RCC 7860 (cell line): ENCODE data around the gene COMMD1.

Source experiments
- DNase-seq: peaks from one replicate; pipeline ENCODE4 v3.0.0-alpha.2; 2015; ENCODE audit warnings: low spot score
- FAIRE-seq: peaks from 2 replicates; lab custom pipeline; 2012; peaks lifted over from hg19 to GRCh38; lab: Jason Lieb, UNC

Gene COMMD1

DNA sequence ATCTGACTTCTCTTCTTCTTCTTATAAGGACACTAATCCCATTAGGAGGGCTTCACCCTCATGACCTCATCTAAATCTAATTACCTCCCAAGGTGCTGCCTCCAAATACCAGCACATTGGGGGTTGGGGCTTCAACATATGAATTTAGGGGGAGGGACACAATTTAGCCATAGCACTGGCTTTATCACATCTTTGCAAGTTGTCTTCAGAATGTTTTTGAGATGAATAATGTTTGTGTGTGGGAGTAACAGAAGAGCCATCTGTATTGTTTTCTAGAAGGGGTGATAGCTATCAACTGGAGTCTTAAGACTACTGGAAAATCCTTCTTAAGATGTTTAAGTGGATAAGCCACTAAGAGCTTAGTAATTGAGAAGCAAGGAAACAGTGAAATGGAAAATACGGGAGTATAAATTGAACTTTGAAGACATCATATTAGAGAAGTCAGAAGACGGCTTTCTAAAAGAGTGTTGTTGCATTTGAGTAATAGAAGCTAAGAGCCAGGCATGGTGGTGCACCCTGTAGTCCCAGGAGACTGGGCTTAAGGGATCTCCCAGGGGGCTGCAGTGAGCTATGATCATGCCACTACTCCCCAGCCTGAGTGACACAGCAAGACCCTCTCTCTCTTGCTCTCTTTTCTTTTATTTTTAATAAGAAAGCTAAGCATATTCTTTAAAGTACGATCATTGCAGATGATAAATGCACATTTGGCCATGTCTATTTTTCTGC is 257.8 kb downstream of the COMMD1 start:
- DNase-seq: no peak
- no peak for FAIRE-seq

DNA sequence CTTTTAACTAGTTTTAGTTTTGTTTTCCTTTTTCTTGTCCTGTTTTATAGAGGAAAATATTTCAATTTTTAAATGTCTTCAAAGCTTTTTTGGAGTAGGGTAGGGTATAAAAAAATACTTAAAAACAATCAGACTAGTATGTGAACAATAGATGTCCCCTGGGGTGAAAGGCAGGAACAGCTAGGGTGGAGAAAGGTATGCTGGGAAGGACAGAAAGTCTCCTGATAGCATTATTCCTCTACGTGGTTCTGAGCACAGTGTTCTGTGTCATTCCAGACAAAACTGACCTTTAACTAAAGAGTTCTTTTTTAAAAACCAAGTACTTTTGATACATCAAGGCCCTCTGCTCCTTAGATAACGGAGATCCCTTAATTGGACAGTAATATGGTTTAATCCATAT is 258.4 kb downstream of the COMMD1 start:
- DNase-seq (no peak), FAIRE-seq (no peak)

DNA sequence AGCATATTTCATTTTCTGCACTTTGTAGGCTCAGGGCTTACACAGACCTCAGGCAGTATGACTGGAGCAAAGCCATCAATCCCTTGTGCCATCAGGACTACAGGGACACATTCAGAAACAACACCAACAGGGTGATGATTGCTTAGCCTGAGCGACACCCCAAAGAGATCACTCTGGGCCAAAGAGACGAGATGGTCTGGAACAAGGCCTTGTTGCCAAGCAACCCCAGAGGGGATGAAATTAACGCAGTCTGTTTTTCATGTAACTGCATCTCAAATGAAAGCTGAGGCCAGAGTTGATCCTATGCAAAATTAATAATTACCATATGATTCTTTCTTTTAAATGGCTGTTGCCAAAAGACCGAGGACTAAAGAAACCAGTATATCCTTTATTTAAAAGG is 270.3 kb downstream of the COMMD1 start:
- FAIRE-seq (no peak), DNase-seq (no peak)

- DNase-seq: no peak
- FAIRE-seq: no peak
These were observed 271.3 kb downstream of the COMMD1 start for GRCh38 chr2:62176801-62177200.

DNA sequence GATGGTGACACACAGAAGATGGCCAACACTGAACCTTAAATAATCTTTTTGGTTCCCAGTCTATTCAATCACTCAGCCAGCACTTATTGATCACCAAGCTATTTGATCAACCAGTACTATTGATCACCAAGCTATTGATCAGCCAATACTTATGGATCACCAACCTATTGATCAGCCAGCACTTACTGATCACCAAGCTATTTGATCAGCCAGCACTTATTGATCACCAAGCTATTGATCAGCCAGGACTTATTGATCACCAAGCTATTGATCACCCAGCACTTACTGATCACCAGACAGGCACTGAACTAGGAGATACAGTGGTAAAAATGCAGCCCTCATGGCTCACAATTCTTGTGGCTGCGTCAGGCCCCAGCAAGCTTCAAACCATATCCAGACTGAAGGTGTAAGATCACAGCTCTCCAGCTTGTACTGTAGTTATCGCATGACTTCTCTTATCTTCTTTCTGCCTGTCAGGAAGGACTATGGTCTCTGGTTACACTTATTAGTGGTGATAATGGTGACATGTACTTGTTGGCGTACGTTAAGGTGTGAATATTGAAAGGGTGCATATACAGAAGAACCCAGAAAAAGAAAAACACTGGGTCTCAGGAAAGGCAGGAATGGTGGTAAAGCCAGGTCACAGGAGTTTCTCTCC is 272.0 kb downstream of the COMMD1 start:
- no peak for FAIRE-seq
- DNase-seq: no peak

DNA sequence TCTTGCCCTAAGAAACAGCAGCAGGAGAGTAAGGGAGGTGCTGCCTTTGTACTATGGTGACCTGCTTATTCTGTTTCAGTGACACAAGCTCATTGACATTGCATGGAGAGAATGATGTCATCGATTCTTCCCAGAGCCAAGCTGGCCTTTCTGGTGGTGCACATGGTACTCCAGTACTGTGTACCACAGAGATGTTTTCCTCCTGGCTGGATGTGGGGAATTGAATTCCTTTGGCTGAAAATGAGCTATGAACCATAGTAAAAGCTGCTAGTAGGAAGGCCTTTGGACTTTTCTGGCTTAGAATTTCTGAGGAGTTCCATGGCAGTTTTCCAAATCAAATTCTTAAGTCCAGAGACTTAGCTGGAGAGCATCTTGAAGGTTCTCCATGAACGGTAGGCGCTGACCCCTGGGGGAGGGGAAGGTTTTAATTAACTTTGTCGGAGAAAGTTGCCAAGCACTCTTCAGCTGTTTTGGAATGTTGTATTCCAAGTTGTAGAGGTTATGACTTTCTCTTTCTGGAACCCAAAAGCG is 273.3 kb downstream of the COMMD1 start:
- no peak for FAIRE-seq

GRCh38 chr2:62180975-62181374 is 275.5 kb downstream of the COMMD1 start:
- FAIRE-seq (no peak), DNase-seq (no peak)

More for the DNA sequence above, 273.3 kb downstream of the COMMD1 start:
- DNase-seq: no peak

- DNase-seq (no peak), FAIRE-seq (no peak)
These were observed 276.4 kb downstream of the COMMD1 start for GRCh38 chr2:62181843-62182242.

GRCh38 chr2:62184512-62185230 is 279.2 kb downstream of the COMMD1 start:
- FAIRE-seq (no peak), DNase-seq (no peak)
